GM18505 (cell line): ENCODE results near the gene AHI1.

ENCODE experiments used
- ATAC-seq: cut with Tn5 transposase; IDR thresholded peaks from one replicate; pipeline ENCODE4 v1.9.1; 2021; ENCODE audit not compliant: unreplicated experiment
- POLR2A ChIP-seq: IDR thresholded peaks from 4 replicates; pipeline ENCODE4 v1.6.1; 2011; ENCODE audit warnings: borderline replicate concordance; ENCODE audit not compliant: insufficient read depth, insufficient read length; ENCODE audit errors: extremely low read depth

AHI1 gene

GRCh38 chr6:135291288-135292076 is 206.1 kb downstream of the AHI1 start:
- TF ChIP-seq POLR2A = no peak
- no peak for ATAC-seq

DNA sequence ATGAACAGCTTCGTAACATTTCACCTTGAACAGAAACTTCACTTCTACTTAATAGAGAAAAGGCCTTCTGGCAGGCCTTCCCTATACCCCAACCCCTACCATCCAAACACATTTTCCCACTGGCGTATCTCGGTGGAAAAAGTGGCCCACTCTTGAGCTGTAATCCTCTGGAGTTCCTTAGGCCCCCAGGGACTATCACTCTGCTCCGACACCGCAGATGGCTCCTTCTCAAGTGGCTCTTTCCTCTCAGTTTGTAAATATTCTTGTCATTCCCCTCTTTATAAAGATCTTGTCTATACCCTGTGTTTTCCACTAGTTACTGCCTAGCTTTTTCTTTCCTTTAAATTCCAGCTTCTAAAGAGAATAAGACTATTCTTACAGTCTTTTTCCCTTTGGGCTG is 207.7 kb downstream of the AHI1 start:
- no peak for ATAC-seq
- no peak for TF ChIP-seq POLR2A

DNA sequence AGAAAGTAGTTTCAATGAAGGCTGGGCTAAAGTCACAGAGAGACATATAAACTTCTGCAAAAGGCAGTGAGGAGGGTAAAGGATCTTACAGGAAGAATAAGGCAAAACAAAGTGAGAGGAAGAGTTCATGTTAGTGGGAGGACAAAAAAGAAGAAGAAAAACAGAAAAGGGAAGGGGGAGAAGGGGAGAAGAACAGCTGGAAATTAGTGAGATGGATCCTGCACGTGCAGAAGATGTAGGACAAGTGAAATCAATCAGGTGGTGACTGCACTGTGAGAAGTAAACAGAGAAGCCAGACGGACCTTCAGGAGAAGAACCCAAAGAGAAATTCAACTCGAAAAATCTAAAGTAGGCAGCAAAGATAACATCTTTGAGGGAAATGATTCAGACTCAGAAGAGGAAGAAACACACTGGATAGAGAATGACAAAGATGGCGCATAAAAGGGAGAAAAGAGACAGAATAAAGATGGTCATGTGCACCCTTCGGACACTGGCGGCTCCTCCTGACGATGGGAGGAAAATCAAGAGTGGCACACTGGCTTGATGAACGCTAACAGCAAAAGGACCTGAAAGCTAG is 210.5 kb downstream of the AHI1 start:
- no peak for TF ChIP-seq POLR2A
- no peak for ATAC-seq

DNA sequence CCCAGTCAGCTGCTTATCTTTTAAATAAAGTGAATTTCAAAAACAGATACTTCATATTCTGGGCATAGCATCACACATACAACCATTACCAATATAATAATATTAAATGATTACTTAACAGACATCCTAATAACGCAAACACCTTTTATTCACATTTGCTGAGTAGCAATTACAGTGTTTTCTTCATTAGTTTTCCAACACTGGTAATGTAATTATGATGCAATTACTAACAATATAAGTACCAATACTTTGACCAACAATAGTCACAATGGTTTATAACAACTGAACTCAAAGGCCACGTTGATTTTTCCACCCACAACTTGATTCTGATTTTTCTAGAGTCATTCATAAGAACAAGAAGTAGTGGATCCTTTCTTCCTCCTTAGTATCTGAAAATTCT is 212.4 kb downstream of the AHI1 start:
- ATAC-seq = no peak
- no peak for TF ChIP-seq POLR2A

GRCh38 chr6:135283926-135284325 is 213.6 kb downstream of the AHI1 start:
- no peak for TF ChIP-seq POLR2A
- no peak for ATAC-seq

DNA sequence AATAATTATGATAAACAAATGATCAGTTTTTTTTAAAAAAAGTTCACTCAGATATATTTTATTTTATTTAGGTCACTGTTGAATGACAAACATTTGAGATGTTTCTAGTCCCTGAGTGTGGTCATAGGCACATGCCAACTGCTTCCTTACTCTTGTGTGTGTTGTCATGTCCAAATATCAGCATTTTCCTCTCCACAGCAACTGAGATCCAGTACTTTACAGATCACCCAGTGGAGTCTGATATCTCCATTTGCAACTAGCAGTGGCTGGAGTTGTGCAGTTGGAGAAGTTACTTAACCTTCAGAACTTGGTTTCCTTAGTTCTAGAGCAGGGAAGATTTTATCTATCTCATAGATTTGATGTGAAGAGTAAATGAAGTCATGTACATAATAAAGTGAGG is 215.1 kb downstream of the AHI1 start:
- no peak for ATAC-seq
- no peak for TF ChIP-seq POLR2A

- ATAC-seq = no peak
- no peak for TF ChIP-seq POLR2A
These were observed 215.6 kb downstream of the AHI1 start for GRCh38 chr6:135281964-135282363.

GRCh38 chr6:135281227-135281626 is 216.3 kb downstream of the AHI1 start:
- no peak for TF ChIP-seq POLR2A
- no peak for ATAC-seq

GRCh38 chr6:135280375-135281136 is 217.0 kb downstream of the AHI1 start:
- no peak for ATAC-seq
- no peak for TF ChIP-seq POLR2A

DNA sequence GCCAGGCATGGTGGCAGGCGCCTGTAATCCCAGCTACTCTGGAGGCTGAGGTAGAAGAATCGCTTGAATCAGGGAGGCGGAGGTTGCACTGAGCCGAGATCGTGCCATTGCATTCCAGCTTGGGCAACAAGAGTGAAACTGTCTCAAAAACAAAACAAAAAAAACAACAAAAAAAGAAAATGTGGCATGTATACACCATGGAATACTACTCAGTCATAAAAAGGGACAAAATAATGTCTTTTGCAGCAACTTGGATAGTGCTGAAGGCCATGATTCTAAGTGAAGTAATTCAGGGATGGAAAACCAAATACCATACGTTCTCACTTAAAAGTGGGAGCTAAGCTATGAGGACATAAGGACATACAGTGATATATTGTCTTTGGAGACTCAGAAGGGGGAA is 220.1 kb downstream of the AHI1 start:
- no peak for TF ChIP-seq POLR2A
- ATAC-seq = no peak

DNA sequence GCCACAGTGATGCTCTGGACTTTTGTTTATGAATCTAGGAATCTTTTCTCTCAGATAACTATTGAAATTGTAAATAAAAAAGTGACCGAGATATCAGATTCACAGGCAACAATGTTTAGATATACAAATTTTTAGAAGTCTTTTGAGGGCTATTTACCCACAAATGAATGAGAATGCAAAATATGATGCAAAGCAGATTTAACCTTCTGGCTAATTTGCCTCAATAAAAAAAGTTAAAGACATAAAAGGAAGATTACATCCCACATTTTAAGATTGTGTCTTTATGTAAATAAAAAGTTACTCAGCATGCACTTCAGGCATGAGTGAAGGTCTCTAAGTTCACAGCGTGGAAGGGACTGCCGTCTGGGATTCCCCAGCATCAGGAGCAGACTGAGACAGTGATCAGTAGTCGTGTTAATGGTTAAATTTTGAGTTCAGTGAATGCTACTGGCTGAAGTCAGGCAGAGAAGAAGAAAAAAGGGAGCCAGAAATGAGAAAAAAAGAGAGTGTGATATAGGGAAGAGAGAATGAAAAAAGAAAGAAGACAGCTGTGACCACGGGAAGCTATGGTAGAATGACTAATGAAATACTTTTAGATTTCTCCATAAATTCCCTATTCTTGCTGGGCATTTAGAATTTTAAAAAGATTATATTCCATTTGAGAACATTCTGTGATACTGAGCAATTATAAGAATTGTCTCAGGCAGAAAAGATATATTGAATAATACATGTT is 222.8 kb downstream of the AHI1 start:
- ATAC-seq = peak; percentile 56
- TF ChIP-seq POLR2A = no peak

GRCh38 chr6:135271626-135272025 is 225.9 kb downstream of the AHI1 start:
- no peak for TF ChIP-seq POLR2A

More at GRCh38 chr6:135271626-135272025, 225.9 kb downstream of the AHI1 start:
- no peak for ATAC-seq
